OCI-M2 (cell line): ENCODE results near the gene MPV17.
"Not testable (repeated sequence)": the region's sequence is repeated elsewhere in the genome, so short reads cannot be mapped to it uniquely, and the experiment has no call there.

Source experiments
- DNase-seq: peaks from one replicate; lab custom pipeline; 2025; ENCODE audit not compliant: unreplicated experiment; lab: John Stamatoyannopoulos, UW

MPV17 gene

GRCh38 chr2:27300606-27301005, 22.3 kb downstream of the MPV17 start:
- DNase-seq = not testable (repeated sequence)

GRCh38 chr2:27298391-27299080, 24.4 kb downstream of the MPV17 start:
- no peak for DNase-seq

GRCh38 chr2:27297195-27297594, 25.7 kb downstream of the MPV17 start:
- no peak for DNase-seq

- no peak for DNase-seq
Measured at GRCh38 chr2:27296481-27296880, 26.4 kb downstream of the MPV17 start.

- no peak for DNase-seq
Measured at GRCh38 chr2:27294928-27295327, 28.0 kb downstream of the MPV17 start.

GRCh38 chr2:27291865-27292264, 31.0 kb downstream of the MPV17 start:
- no peak for DNase-seq

GRCh38 chr2:27290549-27290948, 32.3 kb downstream of the MPV17 start:
- no peak for DNase-seq

- no peak for DNase-seq
Measured at GRCh38 chr2:27288610-27289009, 34.3 kb downstream of the MPV17 start.

GRCh38 chr2:27285481-27285880, 37.4 kb downstream of the MPV17 start:
- DNase-seq = no peak

- no peak for DNase-seq
Measured at GRCh38 chr2:27284996-27285395, 37.9 kb downstream of the MPV17 start.

GRCh38 chr2:27282892-27283291, 40.0 kb downstream of the MPV17 start:
- no peak for DNase-seq

GRCh38 chr2:27281855-27282559, 40.9 kb downstream of the MPV17 start, which contains the start of gene TRIM54:
TRIM54 (plus strand) TSS chr2:27282429; CDS start chr2:27282732, 303 bp downstream.
- DNase-seq = no peak

GRCh38 chr2:27281442-27281841, 41.5 kb downstream of the MPV17 start:
- no peak for DNase-seq

GRCh38 chr2:27280826-27281225, 42.1 kb downstream of the MPV17 start:
- no peak for DNase-seq

- no peak for DNase-seq
Measured at GRCh38 chr2:27278010-27278409, 44.9 kb downstream of the MPV17 start.

- DNase-seq = no peak
Measured at GRCh38 chr2:27275211-27276150, 47.4 kb downstream of the MPV17 start, which contains the start of gene DNAJC5G. DNAJC5G (plus strand) TSS chr2:27275433; CDS start chr2:27276729, 1,296 bp downstream.

GRCh38 chr2:27272537-27273522, 50.1 kb downstream of the MPV17 start:
- DNase-seq = not testable (repeated sequence)

GRCh38 chr2:27271631-27272340, 51.1 kb downstream of the MPV17 start:
- DNase-seq = no peak

GRCh38 chr2:27270670-27271069, 52.2 kb downstream of the MPV17 start:
- no peak for DNase-seq
